H1 (cell line): ENCODE measurements around the gene ZNF808. TPM values are rescaled to one million over a fixed set of nuclear protein-coding genes. Genes with fewer than 3 reads are reported as not detected.

ENCODE experiments used
- JUND ChIP-seq: IDR thresholded peaks from 2 replicates; pipeline ENCODE4 v1.6.1; 2011; ENCODE audit warnings: mild to moderate bottlenecking, improper control_type of control experiment, low read length
- POLR2AphosphoS5 ChIP-seq: IDR thresholded peaks from 2 replicates; pipeline ENCODE4 v1.6.1; 2011; ENCODE audit warnings: low read depth, low read length
- RBBP5 ChIP-seq: IDR thresholded peaks from 2 replicates; pipeline ENCODE4 v1.7.1; 2012; ENCODE audit warnings: low read depth, mild to moderate bottlenecking, inconsistent platforms, low read length, moderate library complexity, borderline replicate concordance
- SUZ12 ChIP-seq: fragments of 200-600 bp; sonication (generic); IDR thresholded peaks from 2 replicates; pipeline ENCODE4 v1.6.1; 2012; ENCODE audit warnings: mild to moderate bottlenecking, inconsistent platforms, low read length, moderate library complexity, mixed read lengths
- polyA plus RNA-seq, 7 experiments: library from polyadenylated mRNA; depleted of rRNA in 3 of 7; stranded (reverse) in 5 of 7; unstranded in 2 of 7; fragments of >200 nt in 5 of 7; fragments of 200-250 nt in 2 of 7; gene quantifications; 1 replicate in 5 of 7; 2 replicates in 1 of 7; 4 replicates in 1 of 7; pipeline versions ENCODE4 v1.2.1 to v1.2.3, GENCODE V29; 2011 to 2013; ENCODE audit warnings: missing spikeins in 2 of 7, mixed read lengths in 2 of 7
- total RNA-seq: library from RNA; stranded (reverse); fragmentation: NEBNext Ultra II Directional; extraction: Animal tissue kit (Norgen Biotek cat#: 25700); gene quantifications from 2 replicates; pipeline ENCODE4 v1.2.1, GENCODE V29; 2021

ZNF808 gene
- total and polyA plus RNA-seq, 2 of the 8 experiments (the other 6 are each of a cell fraction or from before 2014, with no cell fraction given) = 3.9 to 25.9 TPM

DNA sequence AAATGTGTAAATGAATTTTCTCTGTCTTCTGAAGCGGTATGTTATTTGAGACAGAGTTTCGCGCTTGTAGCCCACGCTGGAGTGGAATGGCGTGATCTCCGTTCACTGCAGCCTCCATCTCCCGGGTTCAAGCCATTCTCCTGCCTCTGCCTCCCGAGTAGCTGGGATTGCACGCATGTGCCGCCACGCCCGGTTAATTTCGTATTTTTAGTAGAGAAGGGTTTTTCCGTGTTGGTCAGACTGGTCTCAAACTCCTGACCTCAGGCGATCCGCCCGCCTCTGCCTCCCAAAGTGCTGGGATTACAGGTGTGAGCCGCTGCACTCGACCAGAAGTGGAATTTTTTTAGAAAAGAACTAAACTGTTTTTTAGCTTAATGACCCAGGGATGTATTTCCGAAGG is 3.4 kb upstream of the ZNF808 start (continued):
- TF ChIP-seq POLR2AphosphoS5 = no peak
- TF ChIP-seq RBBP5 = no peak
- TF ChIP-seq SUZ12 = no peak
- TF ChIP-seq JUND = no peak
